Stimulated activated effector memory CD8-positive, alpha-beta T cell treated with anti-CD3 and anti-CD28 coated beads, Interleukin-12 subunit alpha, Interleukin-12 subunit beta, amount 100 ng/mL, for 72 hours (primary cell): ENCODE data around the gene TMEM192.
"Not testable (repeated sequence)": the region's sequence is repeated elsewhere in the genome, so short reads cannot be mapped to it uniquely, and the experiment has no call there.

ENCODE experiments used
- ATAC-seq: fragments of 150-1000 bp; cut with Tn5 transposase; 2 replicates; pipeline ENCODE4 v1.10.0; 2021
- DNase-seq, 2 donors: peaks; one replicate each; pipeline ENCODE4 v3.0.0; 2021 to 2022; ENCODE audit warnings: low spot score in 2 of 2
- H3K27ac Mint-ChIP-seq: one replicate; pipeline ENCODE4 v1.8.0; 2022; ENCODE audit warnings: mild to moderate bottlenecking, mixed read lengths
- H3K36me3 Mint-ChIP-seq: one replicate; pipeline ENCODE4 v1.8.0; 2022; ENCODE audit warnings: mild to moderate bottlenecking, mixed read lengths
- H3K4me1 Mint-ChIP-seq: one replicate; pipeline ENCODE4 v1.8.0; 2022; ENCODE audit warnings: mixed read lengths
- H3K4me3 Mint-ChIP-seq: one replicate; pipeline ENCODE4 v1.8.0; 2022; ENCODE audit warnings: mild to moderate bottlenecking, mixed read lengths
- H3K9me3 Mint-ChIP-seq: one replicate; pipeline ENCODE4 v1.8.0; 2022; ENCODE audit warnings: mixed read lengths

The TMEM192 gene

DNA sequence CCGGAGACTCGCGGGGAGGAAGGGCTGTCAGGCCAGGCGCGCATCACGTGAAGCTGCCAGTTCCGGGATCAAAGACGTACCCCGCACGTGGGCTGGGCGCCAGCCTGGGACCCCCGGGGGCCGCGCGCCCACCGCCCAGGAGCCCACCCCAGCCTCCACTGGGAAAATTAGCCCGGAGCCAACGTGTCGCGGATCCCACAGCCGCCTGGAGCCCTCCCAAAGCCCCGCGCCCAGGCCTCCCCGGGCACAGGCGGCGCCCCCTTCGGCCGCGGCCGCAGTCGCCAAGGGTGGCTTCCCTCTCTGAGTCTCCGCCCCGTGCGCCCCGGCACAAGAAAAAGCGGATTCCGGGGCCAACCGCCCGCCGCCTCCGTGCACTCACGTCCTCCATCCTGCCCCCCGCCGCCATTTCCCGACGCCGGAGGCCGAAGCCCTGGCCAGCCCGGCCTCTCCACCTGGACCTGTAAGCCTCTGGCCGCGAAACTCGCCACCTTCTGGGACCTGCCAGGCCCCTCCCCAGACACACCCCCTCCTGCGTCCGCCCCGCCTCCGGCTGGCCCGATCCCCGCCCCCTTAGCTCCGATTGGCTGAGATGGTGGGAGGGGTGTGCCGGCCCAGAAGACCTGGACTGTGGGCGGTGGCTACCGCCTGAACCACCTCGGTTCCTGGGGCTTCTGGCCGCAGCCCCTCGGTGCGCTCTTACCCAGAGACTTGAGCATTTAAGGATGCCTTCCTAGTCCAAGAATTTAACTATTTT is at the start of gene TMEM192:
Gene TMEM192 (minus strand): TSS at position 493 of the 754 bp plus-strand sequence. CDS start 87 bp downstream, at position 406.
- H3K9me3 Mint-ChIP-seq = no peaks in the 10 kb centered on the region
- H3K36me3 Mint-ChIP-seq = peaks cover 10% of the 10 kb centered on the region
- peak; percentile 97 for ATAC-seq
- H3K4me1 Mint-ChIP-seq = peaks cover 12% of the 10 kb centered on the region
- peak within 1 kb of the TSS; percentile 89 for H3K27ac Mint-ChIP-seq
- DNase-seq = peak; percentile 90 to 97
- H3K4me3 Mint-ChIP-seq = peak within 1 kb of the TSS; percentile 88

DNA sequence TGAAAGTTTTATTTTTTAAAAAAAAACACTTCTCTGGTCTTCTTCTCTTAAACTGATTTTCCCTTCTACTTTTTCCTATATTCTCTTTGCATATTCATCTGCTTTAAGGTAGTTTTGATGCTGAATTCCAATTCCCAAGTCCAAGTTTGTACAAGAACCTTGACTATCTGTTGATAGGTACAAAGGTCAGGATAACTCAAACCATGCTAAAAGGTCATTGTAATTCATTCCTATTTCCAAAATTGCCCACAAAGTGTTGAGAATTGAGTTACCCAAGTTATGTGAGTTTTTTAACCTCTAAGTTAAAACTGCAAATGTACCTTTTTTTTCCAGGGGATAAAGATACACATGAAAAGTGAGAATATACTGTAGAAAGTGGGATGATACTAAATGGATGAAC is 46.1 kb upstream of the TMEM192 start:
- Mint-ChIP-seq H3K27ac (no peak overlapping the region), H3K36me3 (no peaks in the 10 kb centered on the region)
- no peak for ATAC-seq

GRCh38 chr4:165156906-165157305 is 44.2 kb upstream of the TMEM192 start:
- Mint-ChIP-seq H3K4me3 (no peak overlapping the region), H3K36me3 (no peaks in the 10 kb centered on the region), H3K4me1 (no peaks in the 10 kb centered on the region), H3K27ac (no peak overlapping the region), H3K9me3 (no peaks in the 10 kb centered on the region)
- ATAC-seq = no peak
- DNase-seq = no peak

More for the DNA sequence above, 46.1 kb upstream of the TMEM192 start:
- no peaks in the 10 kb centered on the region for H3K9me3 Mint-ChIP-seq
- no peak for DNase-seq
- no peaks in the 10 kb centered on the region for H3K4me1 Mint-ChIP-seq
- no peak overlapping the region for H3K4me3 Mint-ChIP-seq

DNA sequence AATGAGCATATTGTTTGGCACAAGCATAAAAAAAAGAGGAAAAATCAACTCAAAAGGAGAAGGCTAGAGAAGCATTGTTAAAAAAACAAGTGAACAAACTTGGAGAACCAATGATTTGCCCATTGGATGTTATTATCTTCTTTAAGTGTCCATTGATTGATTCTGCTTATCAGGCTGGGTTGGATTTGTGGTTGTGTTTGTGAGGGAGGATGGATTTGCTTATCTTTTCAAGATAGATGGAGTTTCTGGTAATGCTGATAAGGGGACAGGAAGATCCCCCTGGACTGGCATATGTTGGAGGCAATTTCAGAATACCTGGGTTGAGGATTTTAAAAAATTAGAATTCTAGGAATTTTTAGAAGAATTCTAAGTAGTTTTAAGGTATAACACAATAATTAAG is 41.8 kb upstream of the TMEM192 start:
- Mint-ChIP-seq H3K4me1 (no peaks in the 10 kb centered on the region), H3K9me3 (no peaks in the 10 kb centered on the region), H3K27ac (no peak overlapping the region), H3K36me3 (no peaks in the 10 kb centered on the region), H3K4me3 (no peak overlapping the region)
- no peak for ATAC-seq
- DNase-seq = no peak

- Mint-ChIP-seq H3K27ac (no peak overlapping the region), H3K36me3 (no peaks in the 10 kb centered on the region), H3K9me3 (no peaks in the 10 kb centered on the region), H3K4me1 (no peaks in the 10 kb centered on the region), H3K4me3 (no peak overlapping the region)
- ATAC-seq (no peak), DNase-seq (no peak)
Measured at GRCh38 chr4:165152527-165152926, 39.9 kb upstream of the TMEM192 start.

- H3K4me1 Mint-ChIP-seq = no peaks in the 10 kb centered on the region
- H3K36me3 Mint-ChIP-seq = no peaks in the 10 kb centered on the region
- H3K9me3 Mint-ChIP-seq = no peaks in the 10 kb centered on the region
- no peak overlapping the region for H3K4me3 Mint-ChIP-seq
- ATAC-seq (no peak), DNase-seq (no peak)
- H3K27ac Mint-ChIP-seq = no peak overlapping the region
Measured at GRCh38 chr4:165151734-165152133, 39.1 kb upstream of the TMEM192 start.

DNA sequence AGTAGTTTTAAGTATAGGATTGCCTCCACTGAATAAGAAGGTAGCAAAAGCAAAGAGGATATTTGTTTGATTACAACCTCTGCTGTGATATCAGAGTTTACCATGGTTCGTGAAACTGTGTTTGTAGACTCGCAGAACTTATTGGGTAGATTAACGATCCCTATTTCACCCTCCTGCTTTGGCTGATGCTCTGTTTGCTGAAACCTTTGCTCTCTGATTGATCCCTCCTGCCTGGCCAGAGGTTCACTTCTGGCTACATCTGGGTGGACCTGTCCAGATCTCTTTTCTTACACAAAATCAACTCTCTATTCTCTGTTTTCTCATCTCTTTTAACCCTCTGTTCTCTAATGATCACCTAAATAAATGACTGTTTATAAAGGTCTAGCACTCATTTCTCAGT is 37.9 kb upstream of the TMEM192 start:
- H3K36me3 Mint-ChIP-seq = no peaks in the 10 kb centered on the region
- no peak overlapping the region for H3K4me3 Mint-ChIP-seq
- no peaks in the 10 kb centered on the region for H3K4me1 Mint-ChIP-seq
- DNase-seq (no peak), ATAC-seq (no peak)
- H3K9me3 Mint-ChIP-seq = no peaks in the 10 kb centered on the region
- no peak overlapping the region for H3K27ac Mint-ChIP-seq

DNA sequence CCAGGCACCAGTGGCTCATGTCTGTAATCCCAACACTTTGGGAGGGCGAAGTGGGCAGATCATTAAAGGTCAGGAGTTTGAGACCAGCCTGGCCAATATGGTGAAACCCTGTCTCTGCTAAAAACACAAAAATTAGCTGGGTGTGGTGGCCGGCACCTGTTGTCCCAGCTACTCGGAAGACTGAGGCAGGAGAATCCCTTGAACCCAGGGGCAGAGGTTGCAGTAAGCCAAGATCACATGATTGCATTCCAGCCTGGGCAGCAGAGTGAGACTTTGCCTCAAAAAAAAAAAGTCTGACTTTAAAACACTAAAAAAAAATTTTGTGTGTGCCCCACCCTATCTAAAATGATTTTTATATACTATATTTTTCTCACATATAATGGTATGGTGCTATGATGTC is 26.2 kb upstream of the TMEM192 start:
- DNase-seq (no peak), ATAC-seq (no peak)
- Mint-ChIP-seq H3K4me1 (no peaks in the 10 kb centered on the region), H3K9me3 (no peaks in the 10 kb centered on the region), H3K27ac (no peak overlapping the region), H3K4me3 (no peak overlapping the region), H3K36me3 (no peaks in the 10 kb centered on the region)

GRCh38 chr4:165137205-165137604 is 24.5 kb upstream of the TMEM192 start:
- no peak overlapping the region for H3K27ac Mint-ChIP-seq
- H3K4me1 Mint-ChIP-seq = no peaks in the 10 kb centered on the region
- no peak overlapping the region for H3K4me3 Mint-ChIP-seq
- H3K9me3 Mint-ChIP-seq = no peaks in the 10 kb centered on the region
- ATAC-seq = no peak
- H3K36me3 Mint-ChIP-seq = no peaks in the 10 kb centered on the region
- DNase-seq = no peak

- H3K4me1 Mint-ChIP-seq = no peaks in the 10 kb centered on the region
- ATAC-seq (no peak), DNase-seq (no peak)
- no peaks in the 10 kb centered on the region for H3K9me3 Mint-ChIP-seq
- no peak overlapping the region for H3K27ac Mint-ChIP-seq
- no peaks in the 10 kb centered on the region for H3K36me3 Mint-ChIP-seq
- H3K4me3 Mint-ChIP-seq = no peak overlapping the region
Measured at GRCh38 chr4:165136529-165136928, 23.9 kb upstream of the TMEM192 start.

DNA sequence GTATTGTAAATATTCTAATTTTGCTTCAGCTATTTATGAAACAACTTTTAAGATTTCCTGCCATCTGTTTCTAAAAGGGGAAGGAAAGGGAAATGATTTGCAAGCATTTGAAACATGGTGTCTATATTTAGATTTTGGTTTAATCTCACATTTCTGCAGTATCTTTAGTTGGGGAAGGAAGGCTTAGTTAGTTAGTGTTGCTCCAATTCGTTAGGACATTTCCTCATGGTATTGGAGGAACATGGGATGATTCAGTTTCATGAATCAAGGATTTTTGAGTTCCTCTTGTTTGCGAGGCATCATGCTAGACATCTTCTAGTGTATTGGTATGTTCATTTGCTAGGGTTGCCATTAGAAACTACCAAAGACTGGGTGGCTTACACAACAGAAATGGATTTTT is 20.5 kb upstream of the TMEM192 start:
- ATAC-seq = no peak
- no peaks in the 10 kb centered on the region for H3K9me3 Mint-ChIP-seq
- H3K4me1 Mint-ChIP-seq = no peaks in the 10 kb centered on the region
- H3K36me3 Mint-ChIP-seq = no peaks in the 10 kb centered on the region
- H3K4me3 Mint-ChIP-seq = no peak overlapping the region
- H3K27ac Mint-ChIP-seq = no peak overlapping the region
- DNase-seq = no peak

DNA sequence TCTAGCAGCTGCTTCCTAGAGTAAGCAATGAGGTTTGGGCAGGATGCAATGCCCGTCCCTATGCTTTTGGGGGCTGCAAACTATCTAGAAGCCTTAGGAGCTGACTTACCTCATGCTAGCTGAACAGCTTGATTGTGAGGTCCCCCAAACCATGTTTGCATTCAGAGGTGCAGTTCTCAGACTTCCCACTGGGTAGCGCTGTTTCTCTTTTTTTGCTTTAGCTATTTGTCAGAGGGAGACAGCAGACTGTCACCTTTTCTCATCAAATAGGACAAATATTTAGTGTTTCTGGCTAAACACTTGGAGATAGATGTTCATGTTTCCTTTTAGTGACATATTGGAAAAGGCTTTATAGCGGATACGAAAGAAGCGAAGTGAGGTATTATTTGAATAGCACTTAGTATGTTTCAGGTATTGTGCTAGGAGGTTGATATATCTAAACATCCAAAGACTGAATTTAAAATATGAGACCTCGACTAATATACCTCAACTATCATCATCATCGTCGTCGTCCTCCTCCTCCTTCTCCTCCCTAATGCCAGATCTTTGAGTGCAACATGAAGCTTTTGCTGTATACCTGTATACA is 18.7 kb upstream of the TMEM192 start:
- H3K27ac Mint-ChIP-seq = no peak overlapping the region
- ATAC-seq (peak; percentile 77), DNase-seq (peak; percentile 80 to 93)
- H3K4me3 Mint-ChIP-seq = no peak overlapping the region
- H3K4me1 Mint-ChIP-seq = no peaks in the 10 kb centered on the region
- H3K9me3 Mint-ChIP-seq = no peaks in the 10 kb centered on the region
- no peaks in the 10 kb centered on the region for H3K36me3 Mint-ChIP-seq

GRCh38 chr4:165129924-165130323 is 17.3 kb upstream of the TMEM192 start:
- no peaks in the 10 kb centered on the region for H3K9me3 Mint-ChIP-seq
- ATAC-seq = no peak
- H3K36me3 Mint-ChIP-seq = no peaks in the 10 kb centered on the region
- no peak for DNase-seq
- H3K27ac Mint-ChIP-seq = no peak overlapping the region
- no peaks in the 10 kb centered on the region for H3K4me1 Mint-ChIP-seq
- no peak overlapping the region for H3K4me3 Mint-ChIP-seq

- not testable (repeated sequence) for H3K9me3 Mint-ChIP-seq, H3K4me1 Mint-ChIP-seq, DNase-seq, H3K36me3 Mint-ChIP-seq, ATAC-seq, H3K27ac Mint-ChIP-seq, H3K4me3 Mint-ChIP-seq
Measured at GRCh38 chr4:165125869-165126499, 13.3 kb upstream of the TMEM192 start.

- DNase-seq (no peak), ATAC-seq (no peak)
- Mint-ChIP-seq H3K9me3 (no peaks in the 10 kb centered on the region), H3K4me3 (no peak overlapping the region), H3K27ac (no peak overlapping the region), H3K4me1 (no peaks in the 10 kb centered on the region), H3K36me3 (no peaks in the 10 kb centered on the region)
Measured at GRCh38 chr4:165124488-165124887, 11.8 kb upstream of the TMEM192 start.
